ENCODE measurements around the gene TEP1. TPM values are rescaled to one million over a fixed set of nuclear protein-coding genes. Genes with fewer than 3 reads are reported as not detected.
A peak's percentile ranks its signal among the peaks of the same experiment; 100 is the strongest.

TEP1 gene
- total and polyA plus RNA-seq, 2 of the 13 experiments (the other 11 are each of a cell fraction or from before 2014, with no cell fraction given): 11.0 to 12.8 TPM

GRCh38 chr14:20412876-20413743, at the start of gene TEP1 (continued):
- TF ChIP-seq ZNF709 (CRISPR knock-in tag; IDR thresholded peaks at IDR 0.05): peak; percentile 66; the same call in 1 of the 2 replicates
- no peak for TF ChIP-seq ZNF780A (CRISPR knock-in tag; IDR thresholded peaks at IDR 0.05)
- TF ChIP-seq ZNF562 (CRISPR knock-in tag; IDR thresholded peaks at IDR 0.05; ENCODE audit: borderline replicate concordance): no peak
- peak; percentile 13; the same call in 1 of the 2 replicates for TF ChIP-seq SOX5 (CRISPR knock-in tag; IDR thresholded peaks at IDR 0.05; ENCODE audit: borderline replicate concordance)
- TF ChIP-seq IKZF4 (CRISPR knock-in tag; IDR thresholded peaks at IDR 0.05; ENCODE audit: borderline replicate concordance, low read depth, not compliant biosample characterization): peak; percentile 40
- no peak for TF ChIP-seq ADNP (CRISPR knock-in tag; IDR thresholded peaks at IDR 0.05)
- no peak for TF ChIP-seq ZNF33A (CRISPR knock-in tag; IDR thresholded peaks at IDR 0.05; ENCODE audit: borderline replicate concordance)
- peak; percentile 58; the same call in 1 of the 2 replicates for TF ChIP-seq MAX (IDR thresholded peaks at IDR 0.05)
- peak; percentile 9; the same call in 1 of the 2 replicates for TF ChIP-seq FOXA3 (CRISPR knock-in tag; IDR thresholded peaks at IDR 0.05)
- TF ChIP-seq ZNF225 (CRISPR knock-in tag; IDR thresholded peaks at IDR 0.05): no peak
- TF ChIP-seq, protein P1, sequence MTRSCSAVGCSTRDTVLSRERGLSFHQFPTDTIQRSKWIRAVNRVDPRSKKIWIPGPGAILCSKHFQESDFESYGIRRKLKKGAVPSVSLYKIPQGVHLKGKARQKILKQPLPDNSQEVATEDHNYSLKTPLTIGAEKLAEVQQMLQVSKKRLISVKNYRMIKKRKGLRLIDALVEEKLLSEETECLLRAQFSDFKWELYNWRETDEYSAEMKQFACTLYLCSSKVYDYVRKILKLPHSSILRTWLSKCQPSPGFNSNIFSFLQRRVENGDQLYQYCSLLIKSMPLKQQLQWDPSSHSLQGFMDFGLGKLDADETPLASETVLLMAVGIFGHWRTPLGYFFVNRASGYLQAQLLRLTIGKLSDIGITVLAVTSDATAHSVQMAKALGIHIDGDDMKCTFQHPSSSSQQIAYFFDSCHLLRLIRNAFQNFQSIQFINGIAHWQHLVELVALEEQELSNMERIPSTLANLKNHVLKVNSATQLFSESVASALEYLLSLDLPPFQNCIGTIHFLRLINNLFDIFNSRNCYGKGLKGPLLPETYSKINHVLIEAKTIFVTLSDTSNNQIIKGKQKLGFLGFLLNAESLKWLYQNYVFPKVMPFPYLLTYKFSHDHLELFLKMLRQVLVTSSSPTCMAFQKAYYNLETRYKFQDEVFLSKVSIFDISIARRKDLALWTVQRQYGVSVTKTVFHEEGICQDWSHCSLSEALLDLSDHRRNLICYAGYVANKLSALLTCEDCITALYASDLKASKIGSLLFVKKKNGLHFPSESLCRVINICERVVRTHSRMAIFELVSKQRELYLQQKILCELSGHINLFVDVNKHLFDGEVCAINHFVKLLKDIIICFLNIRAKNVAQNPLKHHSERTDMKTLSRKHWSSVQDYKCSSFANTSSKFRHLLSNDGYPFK (CRISPR knock-in tag; IDR thresholded peaks at IDR 0.05; ENCODE audit: borderline replicate concordance): peak; percentile 71; the same call in 1 of the 2 replicates
- TF ChIP-seq ZNF205 (CRISPR knock-in tag; IDR thresholded peaks at IDR 0.05): no peak
- TF ChIP-seq, protein P2, sequence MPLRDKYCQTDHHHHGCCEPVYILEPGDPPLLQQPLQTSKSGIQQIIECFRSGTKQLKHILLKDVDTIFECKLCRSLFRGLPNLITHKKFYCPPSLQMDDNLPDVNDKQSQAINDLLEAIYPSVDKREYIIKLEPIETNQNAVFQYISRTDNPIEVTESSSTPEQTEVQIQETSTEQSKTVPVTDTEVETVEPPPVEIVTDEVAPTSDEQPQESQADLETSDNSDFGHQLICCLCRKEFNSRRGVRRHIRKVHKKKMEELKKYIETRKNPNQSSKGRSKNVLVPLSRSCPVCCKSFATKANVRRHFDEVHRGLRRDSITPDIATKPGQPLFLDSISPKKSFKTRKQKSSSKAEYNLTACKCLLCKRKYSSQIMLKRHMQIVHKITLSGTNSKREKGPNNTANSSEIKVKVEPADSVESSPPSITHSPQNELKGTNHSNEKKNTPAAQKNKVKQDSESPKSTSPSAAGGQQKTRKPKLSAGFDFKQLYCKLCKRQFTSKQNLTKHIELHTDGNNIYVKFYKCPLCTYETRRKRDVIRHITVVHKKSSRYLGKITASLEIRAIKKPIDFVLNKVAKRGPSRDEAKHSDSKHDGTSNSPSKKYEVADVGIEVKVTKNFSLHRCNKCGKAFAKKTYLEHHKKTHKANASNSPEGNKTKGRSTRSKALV (CRISPR knock-in tag; IDR thresholded peaks at IDR 0.05): peak; percentile 69
- TF ChIP-seq, protein P3, sequence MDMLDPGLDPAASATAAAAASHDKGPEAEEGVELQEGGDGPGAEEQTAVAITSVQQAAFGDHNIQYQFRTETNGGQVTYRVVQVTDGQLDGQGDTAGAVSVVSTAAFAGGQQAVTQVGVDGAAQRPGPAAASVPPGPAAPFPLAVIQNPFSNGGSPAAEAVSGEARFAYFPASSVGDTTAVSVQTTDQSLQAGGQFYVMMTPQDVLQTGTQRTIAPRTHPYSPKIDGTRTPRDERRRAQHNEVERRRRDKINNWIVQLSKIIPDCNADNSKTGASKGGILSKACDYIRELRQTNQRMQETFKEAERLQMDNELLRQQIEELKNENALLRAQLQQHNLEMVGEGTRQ (IDR thresholded peaks at IDR 0.05; ENCODE audit: low read depth, low read length): no peak
- TF ChIP-seq, protein P3 (CRISPR knock-in tag; IDR thresholded peaks at IDR 0.05; ENCODE audit: borderline replicate concordance): no peak
- TF ChIP-seq ZNF350 (CRISPR knock-in tag; IDR thresholded peaks at IDR 0.05; ENCODE audit: borderline replicate concordance, low read depth): peak; percentile 75; the same call in 1 of the 2 replicates
- TF ChIP-seq POLR2AphosphoS5 (IDR thresholded peaks at IDR 0.05; ENCODE audit: low read depth, low read length): peak; percentile 89
- peak; percentile 92 for TF ChIP-seq ZNF891 (CRISPR knock-in tag; IDR thresholded peaks at IDR 0.05)
- no peak for TF ChIP-seq BHLHE40 (IDR thresholded peaks at IDR 0.05; ENCODE audit: low read length)
- TF ChIP-seq ZNF816 (CRISPR knock-in tag; IDR thresholded peaks at IDR 0.05; ENCODE audit: borderline replicate concordance): peak; percentile 84
- TF ChIP-seq KLF9 (CRISPR knock-in tag; IDR thresholded peaks at IDR 0.05; ENCODE audit: low read depth): no peak
- no peak for TF ChIP-seq ZNF652 (CRISPR knock-in tag; IDR thresholded peaks at IDR 0.05; ENCODE audit: borderline replicate concordance, low read depth)
